ENCODE data around the gene PANK1. TPM values are rescaled to one million over a fixed set of nuclear protein-coding genes. Genes with fewer than 3 reads are reported as not detected.

Gene PANK1
- total RNA-seq, 3 donors from 2014 or later (not counting 1 experiment from before 2014, with no cell fraction given) = 0.85 to 2.2 (median 1.4) TPM

DNA sequence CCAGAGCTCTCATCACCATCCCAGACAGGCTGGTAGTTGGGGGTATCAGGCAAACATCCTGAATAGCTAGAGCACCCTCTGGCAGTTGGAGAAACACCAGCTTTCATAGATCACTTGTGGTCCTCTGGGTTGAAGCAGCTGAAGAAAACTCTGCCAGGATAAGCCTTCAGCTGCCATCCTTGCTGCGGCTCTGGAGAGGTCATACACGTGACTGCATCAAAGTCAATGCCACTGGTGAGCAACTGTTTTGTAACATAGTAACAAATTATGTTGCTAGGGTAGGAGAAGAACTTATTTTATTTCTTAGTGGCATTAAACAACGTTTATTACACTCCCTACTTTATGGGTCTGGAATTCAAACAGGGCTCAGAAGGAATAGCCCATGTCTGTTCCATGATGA lies 19.2 kb upstream of the PANK1 start:
- Mint-ChIP-seq H3K27ac (no peak overlapping the region), H3K27me3 (ENCODE audit: low read depth in 2 of 2) (peaks cover 17 to 25% of the 10 kb centered on the region in 2 donors), H3K4me3 (no peak overlapping the region), H3K9me3 (no peaks in the 10 kb centered on the region), H3K4me1 (no peaks in the 10 kb centered on the region), H3K36me3 (no peaks in the 10 kb centered on the region)
- no peak for ATAC-seq
- no peaks in the 10 kb centered on the region for H3K4me1 ChIP-seq (ENCODE audit: control insufficient read depth, insufficient read depth, low read length)
- DNase-seq = no peak
- no peaks in the 10 kb centered on the region for H3K9me3 ChIP-seq (ENCODE audit: control insufficient read depth, insufficient read depth, low read length)
- H3K36me3 ChIP-seq (ENCODE audit: control insufficient read depth, insufficient read depth, low read length) = no peaks in the 10 kb centered on the region
- H3K4me3 ChIP-seq (ENCODE audit: low read length) = no peak overlapping the region
- H3K27ac ChIP-seq (ENCODE audit: low read length) = no peak overlapping the region
- TF ChIP-seq, protein P1, sequence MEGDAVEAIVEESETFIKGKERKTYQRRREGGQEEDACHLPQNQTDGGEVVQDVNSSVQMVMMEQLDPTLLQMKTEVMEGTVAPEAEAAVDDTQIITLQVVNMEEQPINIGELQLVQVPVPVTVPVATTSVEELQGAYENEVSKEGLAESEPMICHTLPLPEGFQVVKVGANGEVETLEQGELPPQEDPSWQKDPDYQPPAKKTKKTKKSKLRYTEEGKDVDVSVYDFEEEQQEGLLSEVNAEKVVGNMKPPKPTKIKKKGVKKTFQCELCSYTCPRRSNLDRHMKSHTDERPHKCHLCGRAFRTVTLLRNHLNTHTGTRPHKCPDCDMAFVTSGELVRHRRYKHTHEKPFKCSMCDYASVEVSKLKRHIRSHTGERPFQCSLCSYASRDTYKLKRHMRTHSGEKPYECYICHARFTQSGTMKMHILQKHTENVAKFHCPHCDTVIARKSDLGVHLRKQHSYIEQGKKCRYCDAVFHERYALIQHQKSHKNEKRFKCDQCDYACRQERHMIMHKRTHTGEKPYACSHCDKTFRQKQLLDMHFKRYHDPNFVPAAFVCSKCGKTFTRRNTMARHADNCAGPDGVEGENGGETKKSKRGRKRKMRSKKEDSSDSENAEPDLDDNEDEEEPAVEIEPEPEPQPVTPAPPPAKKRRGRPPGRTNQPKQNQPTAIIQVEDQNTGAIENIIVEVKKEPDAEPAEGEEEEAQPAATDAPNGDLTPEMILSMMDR (IDR thresholded peaks at IDR 0.05) = no peak
- no peaks in the 10 kb centered on the region for H3K27me3 ChIP-seq (ENCODE audit: control insufficient read depth, insufficient read depth, low read length)
- 92% methylated on average over 2 of the region's 3 CpGs for WGBS (ENCODE audit: insufficient coverage)
- intact Hi-C loops (cut with micrococcal nuclease) = no loop called here

DNA sequence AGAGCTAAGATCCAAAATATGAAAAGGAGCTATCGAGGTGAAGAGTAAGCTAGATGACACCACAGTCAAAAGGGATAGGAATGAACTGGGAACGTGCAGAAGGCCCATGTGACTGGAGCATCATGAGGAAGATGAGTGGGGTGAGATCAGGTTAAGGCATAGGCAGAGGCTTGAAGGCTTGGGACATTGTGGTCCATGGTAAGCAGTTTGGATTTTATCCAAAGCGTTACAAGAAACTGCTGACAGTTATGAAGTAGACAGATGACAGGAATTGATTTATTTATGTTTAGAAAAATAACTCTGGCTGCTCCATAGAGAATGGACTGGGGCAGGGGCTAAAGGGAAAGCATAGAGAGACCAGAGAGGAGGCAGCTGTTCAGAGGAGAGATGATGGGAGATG lies 18.1 kb upstream of the PANK1 start:
- intact Hi-C loops (cut with micrococcal nuclease) = no loop called here
- 83% methylated on average over 3 of the region's 3 CpGs for WGBS (ENCODE audit: insufficient coverage)
- H3K27ac ChIP-seq (ENCODE audit: low read length) = no peak overlapping the region
- no peaks in the 10 kb centered on the region for H3K9me3 ChIP-seq (ENCODE audit: control insufficient read depth, insufficient read depth, low read length)
- H3K27me3 ChIP-seq (ENCODE audit: control insufficient read depth, insufficient read depth, low read length) = no peaks in the 10 kb centered on the region
- H3K36me3 ChIP-seq (ENCODE audit: control insufficient read depth, insufficient read depth, low read length) = no peaks in the 10 kb centered on the region
- Mint-ChIP-seq H3K4me1 (no peaks in the 10 kb centered on the region), H3K27ac (no peak overlapping the region), H3K9me3 (no peaks in the 10 kb centered on the region), H3K36me3 (no peaks in the 10 kb centered on the region), H3K27me3 (ENCODE audit: low read depth in 2 of 2) (peaks cover 15 to 18% of the 10 kb centered on the region in 2 donors), H3K4me3 (no peak overlapping the region)
- H3K4me1 ChIP-seq (ENCODE audit: control insufficient read depth, insufficient read depth, low read length) = no peaks in the 10 kb centered on the region
- H3K4me3 ChIP-seq (ENCODE audit: low read length) = no peak overlapping the region
- ATAC-seq = no peak
- TF ChIP-seq, protein P1 (IDR thresholded peaks at IDR 0.05) = no peak
- no peak for DNase-seq

GRCh38 chr10:89662596-89662995 lies 17.6 kb upstream of the PANK1 start:
- H3K27ac ChIP-seq (ENCODE audit: low read length) = no peak overlapping the region
- H3K36me3 ChIP-seq (ENCODE audit: control insufficient read depth, insufficient read depth, low read length) = no peaks in the 10 kb centered on the region
- H3K4me1 ChIP-seq (ENCODE audit: control insufficient read depth, insufficient read depth, low read length) = no peaks in the 10 kb centered on the region
- intact Hi-C loops (cut with micrococcal nuclease) = no loop called here
- no peaks in the 10 kb centered on the region for H3K9me3 ChIP-seq (ENCODE audit: control insufficient read depth, insufficient read depth, low read length)
- no peaks in the 10 kb centered on the region for H3K9me3 Mint-ChIP-seq
- no peak for ATAC-seq
- H3K27me3 Mint-ChIP-seq (ENCODE audit: low read depth in 2 of 2) = peaks cover 14 to 18% of the 10 kb centered on the region in 2 donors
- no peak overlapping the region for H3K4me3 ChIP-seq (ENCODE audit: low read length)
- DNase-seq = no peak
- H3K4me3 Mint-ChIP-seq = no peak overlapping the region
- no peaks in the 10 kb centered on the region for H3K27me3 ChIP-seq (ENCODE audit: control insufficient read depth, insufficient read depth, low read length)
- 97% methylated on average over 2 of the region's 2 CpGs for WGBS (ENCODE audit: insufficient coverage)
- TF ChIP-seq, protein P1 (IDR thresholded peaks at IDR 0.05) = no peak
- no peaks in the 10 kb centered on the region for H3K36me3 Mint-ChIP-seq
- H3K27ac Mint-ChIP-seq = no peak overlapping the region
- no peaks in the 10 kb centered on the region for H3K4me1 Mint-ChIP-seq
